GM23338 (cell line): ENCODE measurements around the gene TSSC4. TPM values are rescaled to one million over a fixed set of nuclear protein-coding genes. Genes with fewer than 3 reads are reported as not detected.

Experiments
- ATAC-seq: fragments of 200-7000 bp; cut with Tn5 transposase; 3 replicates; pipeline ENCODE4 v1.9.1; 2020
- DNase-seq: peaks from one replicate; pipeline ENCODE4 v3.0.0-alpha.2; 2015; ENCODE audit warnings: low spot score
- H2AFZ ChIP-seq: fragments of 200-600 bp; sonication (generic); 2 replicates; pipeline ENCODE4 v1.8.0; 2016; ENCODE audit warnings: antibody characterized with exemption, mild to moderate bottlenecking, moderate library complexity
- H3F3A ChIP-seq: fragments of 200-600 bp; sonication (generic); replicated peaks from 2 replicates; pipeline ENCODE4 v1.8.0; 2017; ENCODE audit warnings: antibody characterized with exemption, mixed run types, low read depth
- H3K27ac ChIP-seq: fragments of 200-600 bp; sonication (generic); 2 replicates; pipeline ENCODE4 v1.6.1; 2016; ENCODE audit warnings: low read depth
- H3K27me3 ChIP-seq: fragments of 200-600 bp; sonication (generic); 2 replicates; pipeline ENCODE4 v1.8.0; 2016; ENCODE audit warnings: mild to moderate bottlenecking, mixed run types, moderate library complexity; ENCODE audit not compliant: insufficient read depth
- H3K36me3 ChIP-seq: fragments of 200-600 bp; sonication (generic); 2 replicates; pipeline ENCODE4 v1.8.0; 2016; ENCODE audit warnings: mild to moderate bottlenecking; ENCODE audit not compliant: insufficient read depth
- H3K4me1 ChIP-seq: fragments of 200-600 bp; sonication (generic); 2 replicates; pipeline ENCODE4 v1.8.0; 2016; ENCODE audit warnings: mild to moderate bottlenecking, moderate library complexity; ENCODE audit not compliant: insufficient read depth
- H3K4me2 ChIP-seq: fragments of 200-600 bp; sonication (generic); 2 replicates; pipeline ENCODE4 v1.7.1; 2017; ENCODE audit warnings: mixed run types
- H3K4me3 ChIP-seq: fragments of 200-600 bp; sonication (generic); 2 replicates; pipeline ENCODE4 v1.6.1; 2016; ENCODE audit warnings: mixed run types
- H3K79me2 ChIP-seq: fragments of 200-600 bp; sonication (generic); replicated peaks from 2 replicates; pipeline ENCODE4 v1.8.0; 2017; ENCODE audit warnings: mild to moderate bottlenecking; ENCODE audit not compliant: insufficient read depth
- H3K9me2 ChIP-seq: fragments of 200-600 bp; sonication (generic); 2 replicates; pipeline ENCODE4 v1.8.0; 2017; ENCODE audit not compliant: insufficient read depth
- H4K20me1 ChIP-seq: fragments of 200-600 bp; sonication (generic); replicated peaks from 2 replicates; pipeline ENCODE4 v1.8.0; 2017; ENCODE audit warnings: mild to moderate bottlenecking; ENCODE audit not compliant: insufficient read depth
- H3K27ac Mint-ChIP-seq: 2 replicates; pipeline ENCODE4 v1.8.0; 2020; ENCODE audit warnings: inconsistent platforms, mild to moderate bottlenecking, moderate library complexity, mixed read lengths
- H3K27me3 Mint-ChIP-seq: 3 replicates; pipeline ENCODE4 v1.8.0; 2022; ENCODE audit warnings: low read depth, mild to moderate bottlenecking, moderate library complexity, mixed read lengths, inconsistent platforms; ENCODE audit not compliant: insufficient read depth, poor library complexity
- H3K36me3 Mint-ChIP-seq: 3 replicates; pipeline ENCODE4 v1.8.0; 2021; ENCODE audit warnings: low read depth, mild to moderate bottlenecking, inconsistent platforms, moderate library complexity, mixed read lengths
- H3K4me1 Mint-ChIP-seq: 3 replicates; pipeline ENCODE4 v1.8.0; 2020; ENCODE audit warnings: mild to moderate bottlenecking, inconsistent platforms, mixed read lengths
- H3K4me3 Mint-ChIP-seq: 3 replicates; pipeline ENCODE4 v1.8.0; 2021; ENCODE audit warnings: moderate library complexity, mild to moderate bottlenecking, inconsistent platforms, mixed read lengths
- H3K9me3 Mint-ChIP-seq: 3 replicates; pipeline ENCODE4 v1.8.0; 2020; ENCODE audit warnings: moderate library complexity, mild to moderate bottlenecking, inconsistent platforms, mixed read lengths
- CREB1 ChIP-seq: fragments of 250-450 bp; sonication (Bioruptor Pico); IDR thresholded peaks from 2 replicates; pipeline ENCODE4 v1.5.0; 2020; ENCODE audit warnings: low read depth, mild to moderate bottlenecking, moderate library complexity
- EZH2 ChIP-seq: fragments of 200-600 bp; sonication (generic); IDR thresholded peaks from one replicate; pipeline ENCODE4 v1.8.0; 2017; ENCODE audit warnings: antibody characterized with exemption, mild to moderate bottlenecking, low read depth; ENCODE audit not compliant: unreplicated experiment
- EZH2phosphoT487 ChIP-seq: fragments of 200-600 bp; sonication (generic); IDR thresholded peaks from one replicate; pipeline ENCODE4 v1.8.1; 2018; ENCODE audit warnings: antibody characterized with exemption; ENCODE audit not compliant: unreplicated experiment
- JUNB ChIP-seq: IDR thresholded peaks from one replicate; pipeline ENCODE4 v1.6.1; 2016; ENCODE audit warnings: antibody characterized with exemption; ENCODE audit not compliant: unreplicated experiment
- NANOG ChIP-seq: IDR thresholded peaks from 2 replicates; pipeline ENCODE4 v1.6.1; 2016; ENCODE audit warnings: antibody characterized with exemption, borderline replicate concordance
- POLR2AphosphoS5 ChIP-seq: IDR thresholded peaks from 2 replicates; pipeline ENCODE4 v1.6.1; 2016; ENCODE audit warnings: antibody characterized with exemption, low read depth
- STAT1 ChIP-seq: IDR thresholded peaks from one replicate; pipeline ENCODE4 v1.6.1; 2016; ENCODE audit warnings: antibody characterized with exemption; ENCODE audit not compliant: unreplicated experiment
- ZNF114 ChIP-seq: fragments of 250-450 bp; sonication (Bioruptor Pico); IDR thresholded peaks from 2 replicates; pipeline ENCODE4 v1.5.0; 2020; ENCODE audit warnings: mild to moderate bottlenecking, moderate library complexity
- ZNF331 ChIP-seq: fragments of 250-450 bp; sonication (Bioruptor Pico); IDR thresholded peaks from 2 replicates; pipeline ENCODE4 v1.5.0; 2020; ENCODE audit warnings: low read depth, mild to moderate bottlenecking, moderate library complexity
- polyA plus RNA-seq: library from polyadenylated mRNA; unstranded; fragments of >200 nt; fragmentation: Nextera tagmentation; extraction: Ambion mirVana; gene quantifications from 2 replicates; pipeline ENCODE4 v1.2.1, GENCODE V29; 2016
- total RNA-seq: library from RNA; depleted of rRNA; stranded (reverse); fragments of >200 nt; shearing (Covaris generic); gene quantifications from 2 replicates; pipeline ENCODE4 v1.2.3, GENCODE V29; 2014
- TF ChIP-seq, protein P1 (sequence below), 2 experiments: fragments of 200-600 bp in 1 of 2; sonication (generic) in 1 of 2; conservative IDR thresholded peaks; 2 replicates each; pipeline versions ENCODE4 v1.5.1 to v1.6.1; 2016 to 2017; ENCODE audit warnings: antibody characterized with exemption in 2 of 2, low read depth in 2 of 2, mild to moderate bottlenecking in 2 of 2, moderate library complexity in 1 of 2
- TF ChIP-seq, protein P2 (sequence below): IDR thresholded peaks from one replicate; pipeline ENCODE4 v1.6.1; 2018; ENCODE audit warnings: antibody characterized with exemption; ENCODE audit not compliant: unreplicated experiment
- TF ChIP-seq, protein P3 (sequence below): IDR thresholded peaks from 2 replicates; pipeline ENCODE4 v1.6.1; 2016; ENCODE audit warnings: antibody characterized with exemption

The TSSC4 gene
- total and polyA plus RNA-seq, 2 experiments from 2014 or later: 27.5 to 44.3 TPM

DNA sequence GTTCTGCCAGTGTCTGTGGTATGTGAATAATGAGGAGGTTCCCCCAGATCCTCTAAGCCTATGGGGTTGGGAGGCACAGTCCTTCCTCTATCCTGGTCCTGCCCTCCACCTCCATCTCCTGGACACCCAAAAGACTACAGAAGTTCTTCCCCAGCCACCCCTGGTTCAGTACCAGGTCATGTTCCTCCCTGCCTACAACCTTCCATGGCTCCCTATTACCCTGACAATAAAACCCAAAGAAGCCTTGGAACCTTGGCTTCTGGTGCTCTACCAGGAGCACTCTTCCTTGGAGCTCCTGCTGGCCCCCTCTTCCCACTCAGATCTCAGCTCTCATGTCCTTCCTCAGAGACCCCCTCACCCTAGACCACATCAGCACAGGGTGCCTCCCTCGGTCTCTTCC lies 30.8 kb downstream of the TSSC4 start:
- no peak overlapping the region for H3K27ac Mint-ChIP-seq

DNA sequence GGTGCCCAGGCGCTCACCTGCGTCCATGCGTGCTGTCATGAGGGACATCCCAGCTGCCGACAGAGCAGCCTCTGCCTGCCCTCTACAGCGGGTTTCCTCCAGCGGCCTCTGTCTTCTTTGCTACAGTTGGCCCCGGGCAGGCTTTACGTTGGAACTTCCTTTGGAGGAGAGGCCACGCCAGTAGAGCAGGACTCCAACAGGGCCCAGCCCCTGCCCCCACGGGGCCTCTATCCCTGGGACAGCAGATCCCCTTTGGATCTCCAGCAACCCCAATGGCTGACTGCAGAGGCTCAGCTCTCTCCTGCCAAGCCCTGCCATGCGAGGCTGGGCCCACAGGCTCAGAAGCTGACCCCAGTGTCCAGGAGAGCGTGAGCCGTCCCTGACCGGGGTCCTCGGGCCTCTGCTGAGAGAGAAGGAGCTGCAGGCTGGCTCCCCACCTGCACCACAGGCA lies 31.6 kb downstream of the TSSC4 start:
- Mint-ChIP-seq H3K9me3 (no peaks in the 10 kb centered on the region), H3K27ac (no peak overlapping the region)
- TF ChIP-seq NANOG (no peak), JUNB (no peak), ZNF114 (no peak), POLR2AphosphoS5 (no peak), EZH2 (no peak), ZNF331 (CRISPR knock-in tag) (no peak)
- TF ChIP-seq, protein P1, sequence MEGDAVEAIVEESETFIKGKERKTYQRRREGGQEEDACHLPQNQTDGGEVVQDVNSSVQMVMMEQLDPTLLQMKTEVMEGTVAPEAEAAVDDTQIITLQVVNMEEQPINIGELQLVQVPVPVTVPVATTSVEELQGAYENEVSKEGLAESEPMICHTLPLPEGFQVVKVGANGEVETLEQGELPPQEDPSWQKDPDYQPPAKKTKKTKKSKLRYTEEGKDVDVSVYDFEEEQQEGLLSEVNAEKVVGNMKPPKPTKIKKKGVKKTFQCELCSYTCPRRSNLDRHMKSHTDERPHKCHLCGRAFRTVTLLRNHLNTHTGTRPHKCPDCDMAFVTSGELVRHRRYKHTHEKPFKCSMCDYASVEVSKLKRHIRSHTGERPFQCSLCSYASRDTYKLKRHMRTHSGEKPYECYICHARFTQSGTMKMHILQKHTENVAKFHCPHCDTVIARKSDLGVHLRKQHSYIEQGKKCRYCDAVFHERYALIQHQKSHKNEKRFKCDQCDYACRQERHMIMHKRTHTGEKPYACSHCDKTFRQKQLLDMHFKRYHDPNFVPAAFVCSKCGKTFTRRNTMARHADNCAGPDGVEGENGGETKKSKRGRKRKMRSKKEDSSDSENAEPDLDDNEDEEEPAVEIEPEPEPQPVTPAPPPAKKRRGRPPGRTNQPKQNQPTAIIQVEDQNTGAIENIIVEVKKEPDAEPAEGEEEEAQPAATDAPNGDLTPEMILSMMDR (conservative IDR thresholded peaks at IDR 0.05; ENCODE audit: low read depth in 2 of 2): no peak
- TF ChIP-seq, protein P2, sequence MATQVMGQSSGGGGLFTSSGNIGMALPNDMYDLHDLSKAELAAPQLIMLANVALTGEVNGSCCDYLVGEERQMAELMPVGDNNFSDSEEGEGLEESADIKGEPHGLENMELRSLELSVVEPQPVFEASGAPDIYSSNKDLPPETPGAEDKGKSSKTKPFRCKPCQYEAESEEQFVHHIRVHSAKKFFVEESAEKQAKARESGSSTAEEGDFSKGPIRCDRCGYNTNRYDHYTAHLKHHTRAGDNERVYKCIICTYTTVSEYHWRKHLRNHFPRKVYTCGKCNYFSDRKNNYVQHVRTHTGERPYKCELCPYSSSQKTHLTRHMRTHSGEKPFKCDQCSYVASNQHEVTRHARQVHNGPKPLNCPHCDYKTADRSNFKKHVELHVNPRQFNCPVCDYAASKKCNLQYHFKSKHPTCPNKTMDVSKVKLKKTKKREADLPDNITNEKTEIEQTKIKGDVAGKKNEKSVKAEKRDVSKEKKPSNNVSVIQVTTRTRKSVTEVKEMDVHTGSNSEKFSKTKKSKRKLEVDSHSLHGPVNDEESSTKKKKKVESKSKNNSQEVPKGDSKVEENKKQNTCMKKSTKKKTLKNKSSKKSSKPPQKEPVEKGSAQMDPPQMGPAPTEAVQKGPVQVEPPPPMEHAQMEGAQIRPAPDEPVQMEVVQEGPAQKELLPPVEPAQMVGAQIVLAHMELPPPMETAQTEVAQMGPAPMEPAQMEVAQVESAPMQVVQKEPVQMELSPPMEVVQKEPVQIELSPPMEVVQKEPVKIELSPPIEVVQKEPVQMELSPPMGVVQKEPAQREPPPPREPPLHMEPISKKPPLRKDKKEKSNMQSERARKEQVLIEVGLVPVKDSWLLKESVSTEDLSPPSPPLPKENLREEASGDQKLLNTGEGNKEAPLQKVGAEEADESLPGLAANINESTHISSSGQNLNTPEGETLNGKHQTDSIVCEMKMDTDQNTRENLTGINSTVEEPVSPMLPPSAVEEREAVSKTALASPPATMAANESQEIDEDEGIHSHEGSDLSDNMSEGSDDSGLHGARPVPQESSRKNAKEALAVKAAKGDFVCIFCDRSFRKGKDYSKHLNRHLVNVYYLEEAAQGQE: no peak
- TF ChIP-seq, protein P3, sequence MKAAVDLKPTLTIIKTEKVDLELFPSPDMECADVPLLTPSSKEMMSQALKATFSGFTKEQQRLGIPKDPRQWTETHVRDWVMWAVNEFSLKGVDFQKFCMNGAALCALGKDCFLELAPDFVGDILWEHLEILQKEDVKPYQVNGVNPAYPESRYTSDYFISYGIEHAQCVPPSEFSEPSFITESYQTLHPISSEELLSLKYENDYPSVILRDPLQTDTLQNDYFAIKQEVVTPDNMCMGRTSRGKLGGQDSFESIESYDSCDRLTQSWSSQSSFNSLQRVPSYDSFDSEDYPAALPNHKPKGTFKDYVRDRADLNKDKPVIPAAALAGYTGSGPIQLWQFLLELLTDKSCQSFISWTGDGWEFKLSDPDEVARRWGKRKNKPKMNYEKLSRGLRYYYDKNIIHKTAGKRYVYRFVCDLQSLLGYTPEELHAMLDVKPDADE: no peak

More for the DNA sequence above, 30.8 kb downstream of the TSSC4 start:
- H4K20me1 ChIP-seq: no peaks in the 10 kb centered on the region
- H3K4me3 ChIP-seq: no peak overlapping the region
- Mint-ChIP-seq H3K9me3 (no peaks in the 10 kb centered on the region), H3K4me1 (no peaks in the 10 kb centered on the region), H3K27me3 (no peaks in the 10 kb centered on the region), H3K36me3 (no peaks in the 10 kb centered on the region), H3K4me3 (no peak overlapping the region)
- DNase-seq (no peak), ATAC-seq (no peak)
- H2AFZ ChIP-seq: no peak overlapping the region
- H3K27me3 ChIP-seq: no peaks in the 10 kb centered on the region
- H3K4me1 ChIP-seq: no peaks in the 10 kb centered on the region
- H3K4me2 ChIP-seq: no peak overlapping the region
- H3K36me3 ChIP-seq: no peaks in the 10 kb centered on the region
- H3K9me2 ChIP-seq: 0 out of 2 replicates have a peak, but pooled peaks cover 5% of the 10 kb centered on the region
- no peaks in the 10 kb centered on the region for H3F3A ChIP-seq
- no peaks in the 10 kb centered on the region for H3K79me2 ChIP-seq
- no peak overlapping the region for H3K27ac ChIP-seq
- TF ChIP-seq, protein P3: no peak
- TF ChIP-seq EZH2phosphoT487 (no peak), STAT1 (no peak), NANOG (no peak), JUNB (no peak), CREB1 (no peak), ZNF114 (no peak)
- TF ChIP-seq, protein P1 (conservative IDR thresholded peaks at IDR 0.05; ENCODE audit: low read depth in 2 of 2): no peak

More for the DNA sequence above, 31.6 kb downstream of the TSSC4 start:
- Histone ChIP-seq H3K79me2 (no peaks in the 10 kb centered on the region), H2AFZ (no peak overlapping the region), H3K36me3 (no peaks in the 10 kb centered on the region), H3K9me2 (0 out of 2 replicates have a peak, but pooled peaks cover 5% of the 10 kb centered on the region), H4K20me1 (no peaks in the 10 kb centered on the region), H3K27me3 (no peaks in the 10 kb centered on the region), H3K27ac (no peak overlapping the region), H3K4me2 (no peak overlapping the region), H3K4me1 (no peaks in the 10 kb centered on the region), H3K4me3 (no peak overlapping the region), H3F3A (no peaks in the 10 kb centered on the region)
- no peaks in the 10 kb centered on the region for H3K36me3 Mint-ChIP-seq
- DNase-seq: no peak
- H3K4me3 Mint-ChIP-seq: no peak overlapping the region
- ATAC-seq: no peak
- no peaks in the 10 kb centered on the region for H3K4me1 Mint-ChIP-seq
- H3K27me3 Mint-ChIP-seq: no peaks in the 10 kb centered on the region
